ENCODE data around the gene PGAP1.

Gene PGAP1, protein sequence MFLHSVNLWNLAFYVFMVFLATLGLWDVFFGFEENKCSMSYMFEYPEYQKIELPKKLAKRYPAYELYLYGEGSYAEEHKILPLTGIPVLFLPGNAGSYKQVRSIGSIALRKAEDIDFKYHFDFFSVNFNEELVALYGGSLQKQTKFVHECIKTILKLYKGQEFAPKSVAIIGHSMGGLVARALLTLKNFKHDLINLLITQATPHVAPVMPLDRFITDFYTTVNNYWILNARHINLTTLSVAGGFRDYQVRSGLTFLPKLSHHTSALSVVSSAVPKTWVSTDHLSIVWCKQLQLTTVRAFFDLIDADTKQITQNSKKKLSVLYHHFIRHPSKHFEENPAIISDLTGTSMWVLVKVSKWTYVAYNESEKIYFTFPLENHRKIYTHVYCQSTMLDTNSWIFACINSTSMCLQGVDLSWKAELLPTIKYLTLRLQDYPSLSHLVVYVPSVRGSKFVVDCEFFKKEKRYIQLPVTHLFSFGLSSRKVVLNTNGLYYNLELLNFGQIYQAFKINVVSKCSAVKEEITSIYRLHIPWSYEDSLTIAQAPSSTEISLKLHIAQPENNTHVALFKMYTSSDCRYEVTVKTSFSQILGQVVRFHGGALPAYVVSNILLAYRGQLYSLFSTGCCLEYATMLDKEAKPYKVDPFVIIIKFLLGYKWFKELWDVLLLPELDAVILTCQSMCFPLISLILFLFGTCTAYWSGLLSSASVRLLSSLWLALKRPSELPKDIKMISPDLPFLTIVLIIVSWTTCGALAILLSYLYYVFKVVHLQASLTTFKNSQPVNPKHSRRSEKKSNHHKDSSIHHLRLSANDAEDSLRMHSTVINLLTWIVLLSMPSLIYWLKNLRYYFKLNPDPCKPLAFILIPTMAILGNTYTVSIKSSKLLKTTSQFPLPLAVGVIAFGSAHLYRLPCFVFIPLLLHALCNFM

GRCh38 chr2:196926562-196927375 is at the start of gene PGAP1:
TSS of gene PGAP1 (minus strand) at chr2:196926707. CDS start at chr2:196926616, 91 bp downstream.
- DNase-seq (ENCODE audit: low spot score) = peak; percentile 85

- DNase-seq (ENCODE audit: low spot score) = no peak
Measured at GRCh38 chr2:196974970-196975369, 48.5 kb upstream of the PGAP1 start.

DNA sequence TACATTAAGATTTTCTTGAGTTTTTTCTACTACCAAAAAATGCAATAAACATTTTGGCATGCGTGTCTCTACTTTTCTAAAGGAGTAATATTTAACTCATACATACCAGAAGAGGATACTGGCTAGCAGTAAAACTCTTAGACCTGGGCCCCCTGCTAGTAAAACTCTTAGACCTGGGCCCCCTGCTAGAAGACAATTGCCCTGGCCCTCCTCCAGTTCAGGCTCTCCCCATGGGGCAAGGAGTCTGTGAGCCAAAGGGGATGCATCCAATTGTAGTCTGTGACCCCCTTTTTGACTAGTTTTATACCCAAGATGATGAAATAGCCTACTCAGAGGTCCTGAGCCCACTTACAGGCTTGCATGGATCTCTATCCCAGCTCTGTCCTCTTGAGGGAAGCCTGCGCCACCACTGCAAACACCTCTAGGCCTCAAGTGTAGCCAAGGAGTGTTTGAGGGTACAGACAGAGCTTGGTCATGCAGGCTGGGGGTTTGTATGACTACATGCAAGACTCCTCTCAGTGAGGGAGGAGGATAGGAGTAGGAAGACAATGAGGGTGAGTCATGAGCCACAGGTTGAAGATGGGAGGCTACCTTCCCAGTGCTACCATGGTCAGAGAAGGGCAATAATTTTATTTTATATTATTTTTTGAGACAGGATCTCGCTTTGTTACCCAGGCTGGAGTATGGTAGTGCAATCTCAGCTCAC is 45.2 kb upstream of the PGAP1 start:
- no peak for DNase-seq (ENCODE audit: low spot score)

DNA sequence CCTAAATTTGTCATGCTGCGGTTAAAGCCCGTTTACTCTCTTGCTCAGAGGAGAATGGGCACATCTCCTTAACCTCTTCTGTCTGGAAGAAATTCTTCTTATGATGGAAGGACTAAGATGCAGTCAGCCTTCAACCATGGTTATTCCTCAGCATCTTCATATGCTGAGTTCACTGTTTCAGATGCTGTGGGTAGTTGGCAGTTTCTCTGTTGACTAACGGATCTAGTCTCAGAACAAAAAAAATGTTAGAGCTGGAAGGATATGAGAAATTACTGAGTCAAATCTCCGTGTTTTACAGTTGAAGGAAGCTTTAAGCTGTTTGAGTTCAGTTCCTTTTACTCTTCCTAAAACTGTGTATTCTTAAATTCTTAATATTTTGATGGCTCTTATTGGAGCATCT is 43.6 kb upstream of the PGAP1 start:
- no peak for DNase-seq (ENCODE audit: low spot score)

DNA sequence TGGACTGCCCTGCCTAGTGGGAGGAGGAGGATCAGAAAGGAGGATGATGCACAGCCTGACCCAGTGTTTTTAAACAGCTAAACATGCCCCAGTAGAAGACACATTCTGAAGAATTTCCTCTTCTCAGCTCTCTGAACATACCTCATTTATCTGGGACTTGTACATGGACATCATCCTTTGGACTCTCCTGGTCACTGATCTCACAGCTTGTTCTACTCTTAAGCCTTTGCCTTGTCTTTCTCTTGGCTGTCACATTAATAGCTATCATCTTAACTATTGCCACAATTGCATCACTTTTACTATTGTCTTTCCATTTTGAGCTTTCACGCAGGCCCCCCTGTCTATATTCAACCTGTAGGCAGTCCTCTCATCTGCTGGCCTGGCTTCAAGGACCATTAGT is 42.0 kb upstream of the PGAP1 start:
- DNase-seq (ENCODE audit: low spot score) = no peak

DNA sequence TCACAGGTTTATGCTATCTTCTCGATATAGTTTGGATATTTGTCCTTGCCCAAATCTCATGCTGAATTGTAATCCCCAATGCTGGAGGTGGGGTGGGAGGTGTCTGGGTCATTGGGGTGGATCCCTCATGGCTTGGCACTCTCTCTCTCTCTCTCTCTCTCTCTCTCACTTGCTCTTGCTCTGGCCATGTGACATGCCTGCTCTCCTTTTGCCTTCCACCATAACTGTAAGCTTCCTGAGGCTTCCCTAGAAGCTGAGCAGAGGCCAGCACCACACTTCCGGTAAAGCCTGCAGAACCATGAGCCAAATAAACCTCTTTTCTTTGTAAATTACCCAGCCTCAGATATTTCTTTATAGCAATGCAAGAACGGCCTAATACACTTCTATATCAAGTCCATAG is 41.3 kb upstream of the PGAP1 start:
- no peak for DNase-seq (ENCODE audit: low spot score)

- DNase-seq (ENCODE audit: low spot score) = no peak
Measured at GRCh38 chr2:196967116-196967515, 40.6 kb upstream of the PGAP1 start.

GRCh38 chr2:196966061-196966460 is 39.6 kb upstream of the PGAP1 start:
- no peak for DNase-seq (ENCODE audit: low spot score)

- no peak for DNase-seq (ENCODE audit: low spot score)
Measured at GRCh38 chr2:196965651-196966050, 39.1 kb upstream of the PGAP1 start.

GRCh38 chr2:196963961-196964360 is 37.5 kb upstream of the PGAP1 start:
- DNase-seq (ENCODE audit: low spot score) = no peak

- DNase-seq (ENCODE audit: low spot score) = no peak
Measured at GRCh38 chr2:196963043-196963442, 36.5 kb upstream of the PGAP1 start.

GRCh38 chr2:196962325-196962724 is 35.8 kb upstream of the PGAP1 start:
- DNase-seq (ENCODE audit: low spot score) = no peak

- no peak for DNase-seq (ENCODE audit: low spot score)
Measured at GRCh38 chr2:196961889-196962288, 35.4 kb upstream of the PGAP1 start.

GRCh38 chr2:196959734-196960338 is 33.3 kb upstream of the PGAP1 start:
- DNase-seq (ENCODE audit: low spot score) = no peak

- no peak for DNase-seq (ENCODE audit: low spot score)
Measured at GRCh38 chr2:196959281-196959680, 32.8 kb upstream of the PGAP1 start.

GRCh38 chr2:196957881-196958525 is 31.5 kb upstream of the PGAP1 start:
- no peak for DNase-seq (ENCODE audit: low spot score)

- DNase-seq (ENCODE audit: low spot score) = no peak
Measured at GRCh38 chr2:196957442-196957841, 30.9 kb upstream of the PGAP1 start.

DNA sequence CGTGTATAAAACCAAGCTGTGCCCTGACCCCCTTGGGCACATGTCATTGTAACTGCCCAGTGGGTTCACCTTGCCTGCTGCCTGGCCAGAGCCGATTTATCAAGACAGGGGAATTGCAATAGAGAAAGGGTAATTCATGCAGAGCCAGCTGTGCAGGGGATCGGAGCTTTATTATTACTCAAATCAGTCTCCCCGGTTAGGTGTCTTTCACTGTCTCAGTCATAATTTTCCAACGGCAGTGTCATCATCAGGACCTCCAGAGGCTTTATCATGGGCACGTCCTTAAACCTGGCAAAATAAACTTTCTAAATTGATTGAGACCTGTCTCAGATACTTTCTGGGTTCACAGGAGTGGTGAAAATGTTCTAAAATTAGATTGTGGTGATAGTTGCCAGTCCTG is 29.6 kb upstream of the PGAP1 start:
- DNase-seq (ENCODE audit: low spot score) = no peak

- DNase-seq (ENCODE audit: low spot score) = no peak
Measured at GRCh38 chr2:196955036-196955435, 28.5 kb upstream of the PGAP1 start.

DNA sequence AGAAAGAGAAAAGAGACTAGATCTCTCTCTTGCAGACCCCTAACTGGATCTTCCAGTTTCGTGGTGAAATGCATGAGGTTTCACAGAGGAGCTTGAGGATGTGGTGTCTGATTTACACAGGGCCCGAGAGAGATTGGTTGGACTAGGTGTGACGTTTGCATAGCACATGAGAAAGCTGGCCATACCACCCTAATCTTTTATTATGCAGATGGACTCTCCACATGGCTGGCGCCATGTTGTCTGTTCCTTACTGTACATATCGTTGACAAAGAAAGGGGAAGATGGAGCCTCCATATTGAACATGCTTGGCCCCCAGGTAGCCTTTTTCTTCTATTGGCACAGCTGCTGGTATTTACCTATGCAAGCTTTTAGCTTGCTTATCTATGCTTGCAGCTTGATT is 27.5 kb upstream of the PGAP1 start:
- no peak for DNase-seq (ENCODE audit: low spot score)

DNA sequence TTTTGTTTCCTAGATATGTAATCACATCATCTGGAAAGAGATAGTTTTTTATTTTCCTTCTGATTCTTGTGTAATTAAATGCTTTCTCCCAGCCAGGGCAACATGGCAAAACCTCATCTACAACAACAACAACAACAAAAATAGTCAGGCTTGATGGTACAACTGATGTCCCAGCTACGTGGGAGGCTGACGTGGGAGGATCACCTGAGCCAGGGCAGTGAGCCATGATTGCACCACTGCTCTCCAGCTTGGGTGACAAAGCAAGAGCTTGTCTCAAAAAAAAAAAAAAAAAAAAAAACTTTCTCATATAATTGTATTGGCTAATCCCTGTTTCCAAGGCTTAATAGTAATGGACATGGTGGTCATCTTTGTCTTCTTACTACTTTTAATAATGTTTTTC is 26.4 kb upstream of the PGAP1 start:
- no peak for DNase-seq (ENCODE audit: low spot score)
